Measurements from ENCODE around the gene YOD1.

DNA sequence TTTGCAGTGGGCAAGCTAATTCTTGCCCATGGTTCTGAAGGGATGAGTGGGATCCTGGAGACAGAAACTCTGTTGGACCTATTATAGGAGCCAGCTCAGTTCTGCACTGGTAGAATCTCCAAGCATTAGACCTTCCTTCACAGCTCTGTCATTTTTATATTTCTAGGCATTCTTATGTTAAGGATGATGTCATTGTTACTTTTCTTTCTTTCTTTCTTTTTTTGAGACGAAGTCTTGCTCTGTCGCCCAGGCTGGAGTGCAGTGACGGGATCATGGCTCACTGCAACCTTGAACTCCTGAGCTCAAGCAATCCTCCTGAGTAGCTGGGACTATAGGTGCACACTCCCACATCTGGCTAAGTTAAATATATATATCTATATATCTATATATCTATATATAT, 9.6 kb upstream of the YOD1 start:
- TF ChIP-seq CTCF (IDR thresholded peaks at IDR 0.05) = no peak
- TF ChIP-seq POLR2A (IDR thresholded peaks at IDR 0.05) = no peak

Measured in thyroid gland (tissue), 4 donors.